ENCODE data around the gene DOC2A.

The DOC2A gene

GRCh38 chr16:30018731-30019158, 7.9 kb upstream of the DOC2A start:
- ChIA-PET CTCF (interaction anchor here (0.5 to 4.8 kb wide), 11 partner anchors 13 to 904 kb away, joined by 3 to 34 read pairs (median 3); partner anchors contain the start of genes INO80E and TLCD3B), POLR2A (interaction anchor here (1.4 to 2.3 kb wide), 4 partner anchors 23 to 211 kb away, joined by 5 to 11 read pairs (median 8); partner anchors contain the start of genes HIRIP3, INO80E and KCTD13)
- Histone ChIP-seq H3K36me3 (ENCODE audit: control insufficient read depth in 2 of 2, insufficient read depth in 1 of 2, low read length in 2 of 2) (no peaks in the 10 kb centered on the region), H3K27ac (ENCODE audit: extremely low read depth, low read depth, low read length) (no peak overlapping the region), H3K9me3 (ENCODE audit: control insufficient read depth, insufficient read depth, low read depth, low read length) (no peaks in the 10 kb centered on the region), H3K4me3 (ENCODE audit: low read depth, low read length) (no peak overlapping the region), H3K4me1 (ENCODE audit: control insufficient read depth, insufficient read depth, low read length) (no peaks in the 10 kb centered on the region)
- TF ChIP-seq ATF2 (tag by site-specific recombination; IDR thresholded peaks at IDR 0.05; ENCODE audit: low read depth) = no peak
- TF ChIP-seq ZNF426 (tag by site-specific recombination; IDR thresholded peaks at IDR 0.05) = no peak
- no peak for TF ChIP-seq ZNF529 (tag by site-specific recombination; IDR thresholded peaks at IDR 0.05; ENCODE audit: insufficient replicate concordance)
- peak; percentile 35; the same call in 1 of the 2 replicates for TF ChIP-seq PRDM1 (tag by site-specific recombination; IDR thresholded peaks at IDR 0.05)
- TF ChIP-seq ZBTB26 (tag by site-specific recombination; optimal IDR thresholded peaks at IDR 0.05) = no peak
- TF ChIP-seq PBX3 (CRISPR knock-in tag; IDR thresholded peaks at IDR 0.05) = no peak
- peak; percentile 73; the same call in 1 of the 2 replicates for TF ChIP-seq ZNF394 (tag by site-specific recombination; IDR thresholded peaks at IDR 0.05; ENCODE audit: borderline replicate concordance)
- TF ChIP-seq ZNF654 (tag by site-specific recombination; IDR thresholded peaks at IDR 0.05; ENCODE audit: low read depth) = peak; percentile 13; the same call in 1 of the 2 replicates
- peak; percentile 60; the same call in 1 of the 2 replicates for TF ChIP-seq ZBTB21 (tag by site-specific recombination; IDR thresholded peaks at IDR 0.05)
- TF ChIP-seq MEIS1 (CRISPR knock-in tag; IDR thresholded peaks at IDR 0.05; ENCODE audit: borderline replicate concordance) = no peak
- no peak for TF ChIP-seq ZNF510 (tag by site-specific recombination; IDR thresholded peaks at IDR 0.05; ENCODE audit: insufficient replicate concordance)
- TF ChIP-seq ZNF544 (tag by site-specific recombination; IDR thresholded peaks at IDR 0.05) = no peak
- TF ChIP-seq KLF10 (tag by site-specific recombination; IDR thresholded peaks at IDR 0.05) = peak; percentile 21; the same call in 1 of the 2 replicates
- no peak for TF ChIP-seq ZNF214 (tag by site-specific recombination; IDR thresholded peaks at IDR 0.05; ENCODE audit: borderline replicate concordance)
- no peak for TF ChIP-seq ZNF626 (tag by site-specific recombination; IDR thresholded peaks at IDR 0.05)
- TF ChIP-seq PRDM2 (tag by site-specific recombination; IDR thresholded peaks at IDR 0.05; ENCODE audit: borderline replicate concordance) = no peak
- TF ChIP-seq ELK4 (IDR thresholded peaks at IDR 0.05; ENCODE audit: borderline replicate concordance, low read depth, low read length) = no peak
- TF ChIP-seq ZNF580 (tag by site-specific recombination; IDR thresholded peaks at IDR 0.05) = no peak
- TF ChIP-seq BCL11B (tag by site-specific recombination; IDR thresholded peaks at IDR 0.05; ENCODE audit: low read depth) = no peak
- peak; percentile 90 for TF ChIP-seq ZNF398 (tag by site-specific recombination; IDR thresholded peaks at IDR 0.05)
- no peak for TF ChIP-seq ZNF174 (tag by site-specific recombination; IDR thresholded peaks at IDR 0.05)
- no peak for TF ChIP-seq ZNF121 (tag by site-specific recombination; IDR thresholded peaks at IDR 0.05)
- peak; percentile 25; the same call in 1 of the 2 replicates for TF ChIP-seq OSR2 (tag by site-specific recombination; IDR thresholded peaks at IDR 0.05)
- TF ChIP-seq KLF16 (tag by site-specific recombination; IDR thresholded peaks at IDR 0.05) = no peak
